Esophagus (tissue), 2 donors: ENCODE measurements around the gene SLC12A5. TPM values are rescaled to one million over a fixed set of nuclear protein-coding genes. Genes with fewer than 3 reads are reported as not detected.
"Not testable (repeated sequence)": the region's sequence is repeated elsewhere in the genome, so short reads cannot be mapped to it uniquely, and the experiment has no call there.

ENCODE experiments used
- H3K27ac ChIP-seq, 2 donors: one replicate each; pipeline ENCODE4 v1.5.1; 2013; ENCODE audit warnings: low read depth in 2 of 2, mild to moderate bottlenecking in 2 of 2, inconsistent platforms in 1 of 2, low read length in 1 of 2, moderate library complexity in 1 of 2
- H3K27me3 ChIP-seq, 2 donors: one replicate each; pipeline ENCODE4 v1.6.1; 2013; ENCODE audit warnings: low read length in 2 of 2, control low read depth in 1 of 2, mild to moderate bottlenecking in 1 of 2; ENCODE audit not compliant: insufficient read depth in 2 of 2, control insufficient read depth in 1 of 2
- H3K36me3 ChIP-seq, 2 donors: one replicate each; pipeline ENCODE4 v1.6.1; 2013; ENCODE audit warnings: low read length in 1 of 2; ENCODE audit not compliant: control insufficient read depth in 2 of 2, insufficient read depth in 2 of 2
- H3K4me1 ChIP-seq, 2 donors: one replicate each; pipeline ENCODE4 v1.6.1; 2013; ENCODE audit warnings: low read length in 1 of 2; ENCODE audit not compliant: control insufficient read depth in 2 of 2, insufficient read depth in 2 of 2
- H3K4me3 ChIP-seq, 2 donors: one replicate each; pipeline ENCODE4 v1.5.1; 2013; ENCODE audit warnings: low read length in 2 of 2, mild to moderate bottlenecking in 2 of 2, low read depth in 1 of 2, moderate library complexity in 1 of 2
- H3K9me3 ChIP-seq, 2 donors: one replicate each; pipeline ENCODE4 v1.6.1; 2013; ENCODE audit warnings: mild to moderate bottlenecking in 2 of 2, low read depth in 1 of 2, low read length in 1 of 2, moderate library complexity in 1 of 2; ENCODE audit not compliant: control insufficient read depth in 2 of 2, insufficient read depth in 1 of 2
- WGBS, 2 donors: extraction: QIAGEN DNeasy Blood & Tissue Kit; methylation state at CpG; one replicate each; pipeline ENCODE4 v1.1.7; 2013; 5-methylcytosine and 5-hydroxymethylcytosine counted together
- polyA plus RNA-seq, 2 donors: library from polyadenylated mRNA; stranded (reverse); fragments of 200-250 nt; gene quantifications; one replicate each; pipeline ENCODE4 v1.2.3, GENCODE V29; 2013
- donor health status: healthy with polysubstance abuse.
- donor health status: Bipolar disorder and iron deficiency.

SLC12A5 gene
- under 1 TPM; 0.25 to 0.77 TPM for polyA plus RNA-seq

- H3K27ac ChIP-seq = no peak within 1 kb of the TSS
- peaks cover 0 to 8% of the 10 kb centered on the region in 2 donors for H3K9me3 ChIP-seq
- WGBS, 2 donors = 23 to 25% methylated on average over 52 to 56 of the region's 56 CpGs
- peaks cover 5 to 6% of the 10 kb centered on the region in 2 donors for H3K27me3 ChIP-seq
- no peak within 1 kb of the TSS for H3K4me3 ChIP-seq
- peaks cover 2 to 5% of the 10 kb centered on the region in 2 donors for H3K4me1 ChIP-seq
- H3K36me3 ChIP-seq = no peaks in the 10 kb centered on the region
Observed at GRCh38 chr20:46028772-46029371, at the start of gene SLC12A5. TSS of gene SLC12A5 (plus strand) at chr20:46029215. CDS start at chr20:46029345, 130 bp downstream.

GRCh38 chr20:45981261-45981660, 47.8 kb upstream of the SLC12A5 start:
- H3K36me3 ChIP-seq = no peaks in the 10 kb centered on the region
- H3K4me3 ChIP-seq = no peak overlapping the region
- H3K27me3 ChIP-seq = no peaks in the 10 kb centered on the region
- WGBS, 2 donors = 91 to 93% methylated on average over 6 of the region's 6 CpGs
- H3K27ac ChIP-seq = no peak overlapping the region
- no peaks in the 10 kb centered on the region for H3K9me3 ChIP-seq
- H3K4me1 ChIP-seq = no peaks in the 10 kb centered on the region

- Histone ChIP-seq H3K27ac (no peak overlapping the region), H3K4me1 (no peaks in the 10 kb centered on the region), H3K4me3 (no peak overlapping the region), H3K27me3 (no peaks in the 10 kb centered on the region), H3K36me3 (no peaks in the 10 kb centered on the region), H3K9me3 (no peaks in the 10 kb centered on the region)
- 58 to 61% methylated on average over 7 of the region's 7 CpGs for WGBS, 2 donors
Observed at GRCh38 chr20:45983279-45983743, 45.7 kb upstream of the SLC12A5 start.

- no peaks in the 10 kb centered on the region for H3K36me3 ChIP-seq
- no peak overlapping the region for H3K27ac ChIP-seq
- H3K4me1 ChIP-seq = no peaks in the 10 kb centered on the region
- WGBS, 2 donors = 66 to 69% methylated on average over 7 of the region's 7 CpGs
- H3K9me3 ChIP-seq = no peaks in the 10 kb centered on the region
- H3K4me3 ChIP-seq = no peak overlapping the region
- no peaks in the 10 kb centered on the region for H3K27me3 ChIP-seq
Observed at GRCh38 chr20:45985573-45985972, 43.4 kb upstream of the SLC12A5 start.

- no peaks in the 10 kb centered on the region for H3K4me1 ChIP-seq
- H3K36me3 ChIP-seq = no peaks in the 10 kb centered on the region
- no peak overlapping the region for H3K4me3 ChIP-seq
- WGBS, 2 donors = 5 to 8% methylated on average over 16 of the region's 16 CpGs
- H3K27me3 ChIP-seq = no peaks in the 10 kb centered on the region
- H3K27ac ChIP-seq = no peak overlapping the region
- H3K9me3 ChIP-seq = no peaks in the 10 kb centered on the region
Observed at GRCh38 chr20:45987108-45987780, 41.8 kb upstream of the SLC12A5 start.

- H3K27me3 ChIP-seq, H3K9me3 ChIP-seq, H3K36me3 ChIP-seq, H3K27ac ChIP-seq, H3K4me1 ChIP-seq, H3K4me3 ChIP-seq: not testable (repeated sequence)
- 65 to 78% methylated on average over 6 of the region's 6 CpGs for WGBS, 2 donors
Observed at GRCh38 chr20:45988830-45989229, 40.2 kb upstream of the SLC12A5 start.

- Histone ChIP-seq H3K4me1 (peaks cover 0 to 2% of the 10 kb centered on the region in 2 donors), H3K4me3 (no peak overlapping the region), H3K36me3 (no peaks in the 10 kb centered on the region), H3K27ac (no peak overlapping the region), H3K9me3 (no peaks in the 10 kb centered on the region), H3K27me3 (no peaks in the 10 kb centered on the region)
- WGBS, 2 donors = 86 to 89% methylated on average over 3 of the region's 3 CpGs
Observed at GRCh38 chr20:45991616-45992015, 37.4 kb upstream of the SLC12A5 start.

GRCh38 chr20:45993197-45993951, 35.6 kb upstream of the SLC12A5 start:
- H3K27ac ChIP-seq = peak overlapping the region; percentile 83
- H3K9me3 ChIP-seq = no peaks in the 10 kb centered on the region
- H3K36me3 ChIP-seq = no peaks in the 10 kb centered on the region
- H3K4me1 ChIP-seq = peaks cover 0 to 2% of the 10 kb centered on the region in 2 donors
- no peak overlapping the region for H3K4me3 ChIP-seq
- H3K27me3 ChIP-seq = no peaks in the 10 kb centered on the region
- 46 to 58% methylated on average over 11 to 12 of the region's 12 CpGs for WGBS, 2 donors

GRCh38 chr20:45994761-45995493, 34.1 kb upstream of the SLC12A5 start:
- H3K4me1 ChIP-seq = peaks cover 0 to 2% of the 10 kb centered on the region in 2 donors
- H3K27me3 ChIP-seq = no peaks in the 10 kb centered on the region
- no peaks in the 10 kb centered on the region for H3K36me3 ChIP-seq
- no peak overlapping the region for H3K27ac ChIP-seq
- H3K9me3 ChIP-seq = no peaks in the 10 kb centered on the region
- 62 to 65% methylated on average over 9 of the region's 9 CpGs for WGBS, 2 donors
- H3K4me3 ChIP-seq = no peak overlapping the region
